Astrocyte of the cerebellum (primary cell): ENCODE results near the gene KLHL1.

Experiments used
- DNase-seq: peaks from one replicate; pipeline ENCODE4 v3.0.0-alpha.2; 2011; ENCODE audit warnings: low read depth
- H3K4me3 ChIP-seq: 2 replicates; pipeline ENCODE4 v1.5.1; 2011; ENCODE audit warnings: mild to moderate bottlenecking, low read depth, low read length, moderate library complexity
- CTCF ChIP-seq: IDR thresholded peaks from 2 replicates; pipeline ENCODE4 v1.5.1; 2012; ENCODE audit warnings: low read length, low read depth, moderate library complexity, mild to moderate bottlenecking; ENCODE audit errors: missing control alignments
- in situ Hi-C: cut with HindIII; loops from 2 replicates; pipeline ENCODE4 v1.10.0; 2017; ENCODE audit warnings: low sequenced_read_pairs

KLHL1 gene

GRCh38 chr13:69975496-69975895 lies 132.8 kb downstream of the KLHL1 start:
- in situ Hi-C loops, result no loop called here
- no peak for TF ChIP-seq CTCF
- DNase-seq, result no peak
- H3K4me3 ChIP-seq, result no peak overlapping the region

- in situ Hi-C loops, result no loop called here
- H3K4me3 ChIP-seq, result no peak overlapping the region
- DNase-seq, result no peak
- no peak for TF ChIP-seq CTCF
Observed at GRCh38 chr13:69970520-69970919, 137.7 kb downstream of the KLHL1 start.

GRCh38 chr13:69959046-69959445 lies 149.2 kb downstream of the KLHL1 start:
- in situ Hi-C loops, result no loop called here
- no peak for TF ChIP-seq CTCF

GRCh38 chr13:69956839-69957238 lies 151.4 kb downstream of the KLHL1 start:
- TF ChIP-seq CTCF, result no peak
- no peak for DNase-seq
- H3K4me3 ChIP-seq, result no peak overlapping the region
- in situ Hi-C loops, result no loop called here

More at GRCh38 chr13:69959046-69959445, 149.2 kb downstream of the KLHL1 start:
- no peak overlapping the region for H3K4me3 ChIP-seq
- DNase-seq, result no peak

GRCh38 chr13:69956349-69956748 lies 151.9 kb downstream of the KLHL1 start:
- no peak for TF ChIP-seq CTCF
- in situ Hi-C loops, result no loop called here
- DNase-seq, result no peak
- H3K4me3 ChIP-seq, result no peak overlapping the region

GRCh38 chr13:69955271-69955670 lies 153.0 kb downstream of the KLHL1 start:
- TF ChIP-seq CTCF, result no peak
- no peak overlapping the region for H3K4me3 ChIP-seq
- in situ Hi-C loops, result no loop called here
- DNase-seq, result no peak

- in situ Hi-C loops, result no loop called here
- H3K4me3 ChIP-seq, result no peak overlapping the region
- TF ChIP-seq CTCF, result no peak
- no peak for DNase-seq
Observed at GRCh38 chr13:69951412-69951811, 156.8 kb downstream of the KLHL1 start.
